Esophagus muscularis mucosa (tissue), 4 donors: ENCODE data around the gene GDI1. TPM values are rescaled to one million over a fixed set of nuclear protein-coding genes. Genes with fewer than 3 reads are reported as not detected.
A peak's percentile ranks its signal among the peaks of the same experiment; 100 is the strongest.

ENCODE experiments used
- DNase-seq: peaks from one replicate; pipeline ENCODE4 v3.0.0-alpha.2; 2017; ENCODE audit errors: extremely low spot score
- H3K27ac ChIP-seq, 4 donors: fragments of 200-600 bp; sonication (generic); replicated peaks in 1 of 4; 1 replicate in 3 of 4; 2 replicates in 1 of 4; pipeline ENCODE4 v1.5.1; 2016 to 2019; ENCODE audit warnings: mild to moderate bottlenecking in 1 of 4
- H3K27me3 ChIP-seq, 4 donors: fragments of 200-600 bp; sonication (generic); one replicate each; pipeline versions ENCODE4 v1.5.1 to v1.6.0; 2016 to 2019
- H3K36me3 ChIP-seq, 4 donors: fragments of 200-600 bp; sonication (generic); one replicate each; pipeline ENCODE4 v1.5.1; 2016 to 2019
- H3K4me1 ChIP-seq, 4 donors: fragments of 200-600 bp; sonication (generic); one replicate each; pipeline ENCODE4 v1.5.1; 2016 to 2019
- H3K4me3 ChIP-seq, 4 donors: fragments of 200-600 bp; sonication (generic); 1 replicate in 2 of 4; 2 replicates in 2 of 4; pipeline ENCODE4 v1.5.1; 2016 to 2019; ENCODE audit warnings: mild to moderate bottlenecking in 4 of 4, moderate library complexity in 1 of 4
- H3K9me3 ChIP-seq, 4 donors: fragments of 200-600 bp; sonication (generic); 1 replicate in 3 of 4; 2 replicates in 1 of 4; pipeline ENCODE4 v1.5.1; 2016 to 2019
- CTCF ChIP-seq, 3 experiments: fragments of 200-600 bp in 2 of 3; fragments of 450-650 bp in 1 of 3; sonication (generic) in 2 of 3; IDR thresholded peaks; one replicate each; pipeline ENCODE4 v1.5.1; 2017 to 2019; ENCODE audit warnings: antibody characterized with exemption in 3 of 3, mild to moderate bottlenecking in 2 of 3, moderate library complexity in 1 of 3
- EP300 ChIP-seq: sonication (generic); formaldehyde crosslinking; IDR thresholded peaks from one replicate; pipeline ENCODE4 v1.6.1; 2017; ENCODE audit warnings: antibody characterized with exemption
- POLR2A ChIP-seq: fragments of 450-650 bp; IDR thresholded peaks from one replicate; pipeline ENCODE4 v1.6.1; 2017; ENCODE audit warnings: antibody characterized with exemption, moderate library complexity, mild to moderate bottlenecking, low read depth
- POLR2AphosphoS5 ChIP-seq, 2 donors: sonication (generic); formaldehyde crosslinking; IDR thresholded peaks; one replicate each; pipeline ENCODE4 v1.6.1; 2017; ENCODE audit warnings: antibody characterized with exemption in 2 of 2
- WGBS: methylation state at CpG from one replicate; pipeline ENCODE4 v1.1.5; 2018; 5-methylcytosine and 5-hydroxymethylcytosine counted together
- intact Hi-C: fragments of 100-400 bp; cut with DNase I; formaldehyde crosslinking; loops from one replicate; pipeline ENCODE4 v1.15.1; 2023
- total RNA-seq, 4 donors: library from RNA; depleted of rRNA; stranded (reverse); fragments of >200 nt; gene quantifications; one replicate each; pipeline versions ENCODE4 v1.1.0 to v1.2.1, GENCODE V29; 2016

Gene GDI1
- total RNA-seq, 4 donors from 2014 or later: 105 to 148 (median 128) TPM

DNA sequence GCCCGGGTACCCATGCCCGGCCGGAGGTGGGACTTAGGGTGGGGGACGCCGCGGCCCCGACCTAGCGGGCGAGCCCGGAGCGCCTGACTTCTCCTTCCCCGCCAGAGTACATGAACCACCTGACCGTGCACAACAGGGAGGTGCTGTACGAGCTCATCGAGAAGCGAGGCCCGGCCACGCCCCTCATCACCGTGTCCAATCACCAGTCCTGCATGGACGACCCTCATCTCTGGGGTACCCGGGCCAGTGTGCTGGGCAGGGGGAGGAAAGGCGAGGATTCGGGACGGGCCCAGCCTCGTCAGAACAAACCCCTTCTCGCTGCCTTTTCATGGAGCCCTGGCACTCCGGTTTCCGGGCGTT lies 25.0 kb upstream of the GDI1 start:
- Histone ChIP-seq H3K27me3 (no peaks in the 10 kb centered on the region), H3K36me3 (peaks cover 0 to 22% (median 6%) of the 10 kb centered on the region in 4 donors), H3K4me3 (peak overlapping the region; percentile 73 to 78 (median 76)), H3K4me1 (peaks cover 3 to 27% (median 19%) of the 10 kb centered on the region in 4 donors), H3K9me3 (no peaks in the 10 kb centered on the region), H3K27ac (peak overlapping the region; percentile 92 to 95 (median 94))
- WGBS: 57% methylated on average over 8 of the region's 29 CpGs
- intact Hi-C loops: no loop called here
- TF ChIP-seq CTCF (IDR thresholded peaks at IDR 0.05) (no peak), EP300 (no peak), POLR2A (no peak), POLR2AphosphoS5 (IDR thresholded peaks at IDR 0.05) (peak; percentile 65 to 68)
- no peak for DNase-seq

- Histone ChIP-seq H3K27me3 (no peaks in the 10 kb centered on the region), H3K36me3 (peaks cover 0 to 22% (median 6%) of the 10 kb centered on the region in 4 donors), H3K27ac (peak overlapping the region; percentile 92 to 95 (median 94)), H3K9me3 (no peaks in the 10 kb centered on the region), H3K4me1 (peaks cover 3 to 27% (median 19%) of the 10 kb centered on the region in 4 donors), H3K4me3 (peak overlapping the region; percentile 73 to 78 (median 76))
- no peak for DNase-seq
- TF ChIP-seq POLR2AphosphoS5 (IDR thresholded peaks at IDR 0.05): no peak
- TF ChIP-seq POLR2A: no peak
- no peak for TF ChIP-seq EP300
- no peak for TF ChIP-seq CTCF (IDR thresholded peaks at IDR 0.05)
- WGBS: 67% methylated on average over 2 of the region's 4 CpGs
- intact Hi-C loops: no loop called here
Measured at GRCh38 chrX:154412468-154412867, 24.5 kb upstream of the GDI1 start.

- intact Hi-C loops: no loop called here
- H3K4me3 ChIP-seq: no peak overlapping the region
- peak overlapping the region in 3 of 4 donors; percentile 94 to 95 (median 94) for H3K27ac ChIP-seq
- H3K4me1 ChIP-seq: peaks cover 3 to 27% (median 19%) of the 10 kb centered on the region in 4 donors
- peaks cover 0 to 22% (median 6%) of the 10 kb centered on the region in 4 donors for H3K36me3 ChIP-seq
- no peak for TF ChIP-seq CTCF (IDR thresholded peaks at IDR 0.05)
- no peak for TF ChIP-seq EP300
- no peak for TF ChIP-seq POLR2A
- no peak for TF ChIP-seq POLR2AphosphoS5 (IDR thresholded peaks at IDR 0.05)
- H3K9me3 ChIP-seq: no peaks in the 10 kb centered on the region
- no peak for DNase-seq
- no peaks in the 10 kb centered on the region for H3K27me3 ChIP-seq
- WGBS: no CpG with 5 or more reads among the region's 8 CpGs
Measured at GRCh38 chrX:154413142-154413541, 23.8 kb upstream of the GDI1 start.

DNA sequence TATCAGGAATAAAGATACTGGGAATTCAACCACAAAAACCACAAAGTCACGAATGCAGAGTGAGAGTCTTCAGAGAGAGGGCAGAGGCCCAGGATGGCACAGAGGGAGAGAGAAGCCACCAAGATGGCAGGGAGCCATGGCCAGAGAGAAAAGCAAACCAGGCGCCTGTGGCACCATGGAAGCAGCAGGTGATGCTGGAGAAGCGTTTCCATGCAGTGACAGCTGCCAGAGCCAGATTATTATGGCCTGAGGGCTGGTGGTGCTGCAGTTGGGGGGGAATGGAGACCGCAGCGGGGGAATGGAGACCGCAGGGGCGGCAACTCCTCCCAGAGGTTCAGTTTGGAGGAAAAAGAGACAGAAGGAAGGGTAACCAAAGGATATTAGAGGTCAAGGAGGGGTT lies 19.8 kb upstream of the GDI1 start:
- no peak overlapping the region for H3K4me3 ChIP-seq
- TF ChIP-seq POLR2A (no peak), CTCF (IDR thresholded peaks at IDR 0.05) (no peak), EP300 (no peak), POLR2AphosphoS5 (IDR thresholded peaks at IDR 0.05) (no peak)
- DNase-seq: no peak
- H3K9me3 ChIP-seq: no peaks in the 10 kb centered on the region
- WGBS: 71% methylated on average over 7 of the region's 7 CpGs
- intact Hi-C loops: no loop called here
- H3K4me1 ChIP-seq: peaks cover 8 to 21% (median 14%) of the 10 kb centered on the region in 4 donors
- no peak overlapping the region for H3K27ac ChIP-seq
- H3K36me3 ChIP-seq: peaks cover 0 to 36% (median 11%) of the 10 kb centered on the region in 4 donors
- H3K27me3 ChIP-seq: no peaks in the 10 kb centered on the region

DNA sequence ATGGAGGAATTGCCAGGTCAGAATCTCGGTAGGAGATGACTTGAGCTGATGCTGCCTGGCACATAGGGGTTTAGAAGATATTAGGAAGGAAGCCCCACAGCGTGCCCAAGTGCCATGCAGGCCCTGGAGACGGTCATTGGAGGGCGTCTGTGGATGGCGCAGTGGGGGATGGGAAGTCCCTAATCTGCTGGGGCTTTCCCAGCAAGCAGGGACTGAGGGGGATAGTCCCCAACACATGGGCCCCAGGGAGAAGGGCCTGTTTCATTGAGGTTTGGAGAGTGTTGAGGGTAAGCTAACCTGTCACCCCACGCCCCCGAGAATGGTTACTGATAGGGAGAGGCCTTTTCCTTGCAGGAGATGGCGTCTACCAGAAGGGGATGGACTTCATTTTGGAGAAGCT lies 17.8 kb upstream of the GDI1 start:
- no peak for DNase-seq
- H3K4me3 ChIP-seq: no peak overlapping the region
- H3K36me3 ChIP-seq: peaks cover 0 to 25% (median 8%) of the 10 kb centered on the region in 4 donors
- no peaks in the 10 kb centered on the region for H3K27me3 ChIP-seq
- peak overlapping the region in 1 of 4 donors; percentile 15 for H3K27ac ChIP-seq
- WGBS: 82% methylated on average over 8 of the region's 8 CpGs
- no peaks in the 10 kb centered on the region for H3K9me3 ChIP-seq
- peaks cover 4 to 9% (median 6%) of the 10 kb centered on the region in 4 donors for H3K4me1 ChIP-seq
- intact Hi-C loops: no loop called here
- TF ChIP-seq POLR2A: no peak
- no peak for TF ChIP-seq CTCF (IDR thresholded peaks at IDR 0.05)
- TF ChIP-seq POLR2AphosphoS5 (IDR thresholded peaks at IDR 0.05): no peak
- TF ChIP-seq EP300: no peak
